UCSD-AML1 (cell line): Measurements from ENCODE around the gene RASA2.

Experiments
- DNase-seq: peaks from one replicate; lab custom pipeline; 2025; ENCODE audit not compliant: unreplicated experiment; lab: John Stamatoyannopoulos, UW

Gene RASA2, protein sequence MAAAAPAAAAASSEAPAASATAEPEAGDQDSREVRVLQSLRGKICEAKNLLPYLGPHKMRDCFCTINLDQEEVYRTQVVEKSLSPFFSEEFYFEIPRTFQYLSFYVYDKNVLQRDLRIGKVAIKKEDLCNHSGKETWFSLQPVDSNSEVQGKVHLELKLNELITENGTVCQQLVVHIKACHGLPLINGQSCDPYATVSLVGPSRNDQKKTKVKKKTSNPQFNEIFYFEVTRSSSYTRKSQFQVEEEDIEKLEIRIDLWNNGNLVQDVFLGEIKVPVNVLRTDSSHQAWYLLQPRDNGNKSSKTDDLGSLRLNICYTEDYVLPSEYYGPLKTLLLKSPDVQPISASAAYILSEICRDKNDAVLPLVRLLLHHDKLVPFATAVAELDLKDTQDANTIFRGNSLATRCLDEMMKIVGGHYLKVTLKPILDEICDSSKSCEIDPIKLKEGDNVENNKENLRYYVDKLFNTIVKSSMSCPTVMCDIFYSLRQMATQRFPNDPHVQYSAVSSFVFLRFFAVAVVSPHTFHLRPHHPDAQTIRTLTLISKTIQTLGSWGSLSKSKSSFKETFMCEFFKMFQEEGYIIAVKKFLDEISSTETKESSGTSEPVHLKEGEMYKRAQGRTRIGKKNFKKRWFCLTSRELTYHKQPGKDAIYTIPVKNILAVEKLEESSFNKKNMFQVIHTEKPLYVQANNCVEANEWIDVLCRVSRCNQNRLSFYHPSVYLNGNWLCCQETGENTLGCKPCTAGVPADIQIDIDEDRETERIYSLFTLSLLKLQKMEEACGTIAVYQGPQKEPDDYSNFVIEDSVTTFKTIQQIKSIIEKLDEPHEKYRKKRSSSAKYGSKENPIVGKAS

DNA sequence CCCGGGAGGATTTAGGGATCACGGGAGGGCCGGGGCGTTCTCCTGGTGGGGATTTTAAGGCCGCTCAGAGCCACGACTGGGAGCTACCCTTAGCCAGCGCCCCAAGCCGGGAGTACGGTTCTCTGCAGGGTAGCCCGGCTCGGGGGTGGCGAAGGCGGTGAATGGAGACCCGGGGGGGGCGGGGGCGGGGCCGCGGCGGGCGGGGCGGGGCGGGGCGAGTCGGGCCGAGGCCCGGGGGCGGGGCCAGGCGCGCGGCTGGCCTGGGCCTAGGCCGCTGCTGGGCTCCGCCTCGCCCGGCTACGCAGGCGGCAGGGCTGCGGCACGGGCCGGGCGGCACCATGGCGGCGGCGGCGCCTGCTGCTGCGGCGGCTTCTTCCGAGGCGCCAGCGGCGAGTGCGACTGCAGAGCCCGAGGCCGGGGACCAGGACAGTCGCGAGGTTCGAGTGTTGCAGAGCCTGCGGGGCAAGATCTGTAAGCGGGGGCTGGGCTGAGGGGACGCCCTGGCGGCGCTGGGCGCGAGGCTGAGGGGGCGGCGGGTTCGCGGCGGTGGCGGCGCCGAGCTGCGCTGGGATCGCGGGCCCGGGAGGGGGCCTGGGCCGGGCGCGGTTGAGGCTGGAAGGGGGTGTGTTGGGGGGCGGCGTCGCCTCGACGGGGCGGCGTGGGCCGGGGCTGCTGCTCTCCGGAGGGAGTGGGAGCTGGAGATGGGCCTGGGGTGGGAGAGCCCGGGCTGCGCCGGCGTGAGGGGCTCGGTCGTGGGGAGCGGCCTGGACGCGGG lies at the start of gene RASA2:
RASA2 (plus strand) TSS at position 282 of the 775 bp plus-strand sequence; CDS start at position 339, 57 bp downstream.
- DNase-seq = peak; percentile 82

DNA sequence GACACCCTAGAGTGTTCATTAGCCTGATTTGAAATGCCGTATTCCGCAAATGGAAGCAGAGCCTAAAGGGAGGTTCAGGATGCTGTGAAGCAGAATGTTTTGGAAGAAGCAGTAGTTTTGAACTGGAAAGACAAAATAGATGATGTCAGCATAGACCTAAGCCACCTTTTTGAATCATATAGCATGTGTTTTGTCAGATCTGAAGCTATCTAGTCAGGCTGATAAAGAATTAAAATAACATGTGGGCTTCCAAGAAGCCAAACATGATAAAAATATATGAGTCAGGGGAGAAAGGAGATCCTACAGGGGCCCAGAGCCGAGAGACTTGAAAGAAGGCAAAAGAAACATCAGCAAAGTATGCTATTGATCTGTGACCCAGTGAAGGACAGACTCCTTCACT lies 47.2 kb upstream of the RASA2 start:
- no peak for DNase-seq

DNA sequence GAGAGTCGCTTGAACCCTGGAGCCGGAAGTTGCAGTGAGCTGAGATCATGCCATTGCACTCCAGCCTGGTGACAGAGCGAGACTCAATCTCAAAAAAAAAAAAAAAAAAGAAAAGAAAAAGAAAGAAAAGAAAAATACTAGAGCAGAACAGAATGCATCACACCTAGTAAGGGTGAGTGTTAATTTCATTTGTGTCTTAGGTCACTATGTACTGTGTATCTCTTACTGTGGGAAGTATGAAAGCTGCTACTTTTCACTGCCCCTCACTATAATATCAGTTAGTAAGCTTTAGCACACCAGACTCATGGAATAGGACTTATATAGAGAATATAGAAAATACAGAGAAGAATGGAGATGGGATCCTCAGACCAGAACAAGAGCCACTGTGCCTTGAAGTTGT lies 45.9 kb upstream of the RASA2 start:
- no peak for DNase-seq

DNA sequence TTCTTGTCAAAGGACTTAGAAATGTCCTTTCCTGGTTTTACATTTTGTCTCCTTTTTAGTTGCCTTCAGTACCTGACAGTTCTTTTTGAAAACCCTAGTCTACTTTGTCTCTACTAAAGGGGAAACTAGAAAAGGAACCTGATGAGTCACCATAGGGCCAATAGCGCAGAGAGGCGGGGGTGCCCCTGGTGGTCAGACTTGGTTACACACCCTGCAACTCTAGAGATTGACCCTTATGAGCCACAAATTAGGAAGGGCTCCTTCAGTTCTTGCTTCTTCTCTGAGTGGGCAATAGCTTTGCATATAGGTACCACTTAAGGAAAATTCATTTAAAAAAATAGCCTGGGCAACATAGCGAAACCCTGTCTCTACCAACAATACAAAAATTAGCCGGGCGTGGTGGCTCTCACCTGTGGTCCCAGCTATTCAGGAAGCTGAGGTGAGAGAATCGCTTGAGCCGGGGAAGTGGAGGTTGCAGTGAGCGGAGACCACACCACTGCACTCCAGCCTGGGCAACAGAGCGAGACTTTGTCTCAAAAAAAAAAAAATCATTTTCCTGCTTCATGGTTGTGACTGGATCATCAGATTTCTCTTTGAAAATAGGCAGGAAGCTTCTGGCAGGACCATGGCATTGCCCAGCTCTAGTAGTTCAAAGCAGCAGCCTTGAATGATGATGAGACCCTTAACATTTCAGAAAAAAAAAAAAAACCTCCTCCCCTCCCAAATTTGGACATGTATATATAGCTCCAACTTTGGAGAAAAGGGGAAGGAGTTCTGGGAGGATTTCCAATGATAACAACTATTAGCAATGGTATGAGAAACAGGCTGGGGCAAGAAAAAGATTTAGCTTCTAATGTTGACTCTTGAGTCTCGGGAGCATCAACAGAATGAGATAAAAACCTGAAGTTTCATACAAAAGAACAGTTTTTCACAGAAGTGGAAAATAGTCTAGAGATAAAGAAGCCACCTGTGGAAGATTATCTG lies 45.2 kb upstream of the RASA2 start:
- peak; percentile 70 for DNase-seq

DNA sequence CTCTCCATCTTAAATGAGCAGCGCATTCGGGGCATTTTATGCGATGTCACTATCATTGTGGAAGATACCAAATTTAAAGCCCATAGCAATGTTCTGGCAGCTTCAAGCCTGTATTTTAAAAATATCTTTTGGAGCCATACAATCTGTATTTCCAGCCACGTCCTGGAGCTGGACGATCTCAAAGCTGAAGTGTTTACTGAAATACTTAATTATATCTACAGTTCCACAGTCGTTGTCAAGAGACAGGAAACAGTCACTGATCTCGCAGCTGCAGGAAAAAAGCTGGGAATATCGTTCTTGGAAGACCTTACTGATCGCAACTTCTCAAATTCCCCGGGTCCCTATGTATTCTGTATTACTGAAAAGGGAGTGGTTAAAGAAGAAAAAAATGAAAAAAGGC lies 44.4 kb upstream of the RASA2 start:
- no peak for DNase-seq

DNA sequence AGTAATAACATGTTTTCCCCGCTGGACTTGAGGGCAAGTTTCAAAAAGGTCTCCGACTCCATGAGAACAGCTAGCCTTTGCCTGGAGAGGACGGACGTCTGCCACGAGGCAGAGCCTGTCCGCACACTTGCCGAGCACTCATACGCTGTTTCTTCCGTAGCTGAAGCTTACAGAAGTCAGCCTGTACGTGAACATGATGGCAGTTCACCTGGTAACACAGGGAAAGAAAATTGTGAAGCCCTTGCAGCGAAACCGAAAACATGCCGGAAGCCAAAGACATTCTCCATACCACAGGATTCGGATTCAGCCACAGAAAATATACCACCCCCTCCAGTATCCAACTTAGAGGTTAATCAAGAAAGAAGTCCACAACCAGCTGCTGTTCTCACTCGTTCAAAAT lies 43.9 kb upstream of the RASA2 start:
- DNase-seq = no peak

DNA sequence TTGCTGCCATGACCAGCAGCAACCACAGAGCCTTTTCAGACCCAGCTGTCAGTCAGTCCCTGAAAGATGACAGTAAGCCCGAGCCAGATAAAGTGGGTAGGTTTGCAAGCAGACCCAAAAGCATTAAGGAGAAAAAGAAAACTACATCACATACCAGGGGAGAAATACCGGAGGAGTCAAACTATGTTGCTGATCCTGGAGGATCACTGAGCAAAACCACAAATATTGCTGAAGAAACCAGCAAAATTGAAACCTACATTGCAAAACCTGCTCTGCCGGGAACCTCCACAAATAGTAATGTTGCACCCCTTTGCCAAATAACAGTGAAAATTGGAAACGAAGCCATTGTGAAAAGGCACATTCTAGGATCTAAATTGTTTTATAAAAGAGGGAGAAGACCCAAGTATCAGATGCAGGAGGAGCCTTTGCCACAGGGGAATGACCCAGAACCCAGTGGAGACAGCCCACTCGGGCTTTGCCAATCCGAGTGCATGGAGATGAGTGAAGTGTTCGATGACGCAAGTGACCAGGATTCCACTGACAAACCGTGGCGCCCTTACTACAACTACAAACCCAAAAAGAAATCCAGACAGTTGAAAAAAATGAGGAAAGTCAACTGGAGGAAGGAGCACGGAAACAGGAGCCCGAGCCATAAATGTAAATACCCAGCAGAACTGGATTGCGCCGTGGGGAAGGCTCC lies 42.1 kb upstream of the RASA2 start:
- no peak for DNase-seq

- DNase-seq = no peak
Measured at GRCh38 chr3:141445990-141446389, 40.8 kb upstream of the RASA2 start.

GRCh38 chr3:141446737-141447136 lies 40.1 kb upstream of the RASA2 start:
- no peak for DNase-seq

GRCh38 chr3:141447383-141447782 lies 39.4 kb upstream of the RASA2 start:
- DNase-seq = no peak

DNA sequence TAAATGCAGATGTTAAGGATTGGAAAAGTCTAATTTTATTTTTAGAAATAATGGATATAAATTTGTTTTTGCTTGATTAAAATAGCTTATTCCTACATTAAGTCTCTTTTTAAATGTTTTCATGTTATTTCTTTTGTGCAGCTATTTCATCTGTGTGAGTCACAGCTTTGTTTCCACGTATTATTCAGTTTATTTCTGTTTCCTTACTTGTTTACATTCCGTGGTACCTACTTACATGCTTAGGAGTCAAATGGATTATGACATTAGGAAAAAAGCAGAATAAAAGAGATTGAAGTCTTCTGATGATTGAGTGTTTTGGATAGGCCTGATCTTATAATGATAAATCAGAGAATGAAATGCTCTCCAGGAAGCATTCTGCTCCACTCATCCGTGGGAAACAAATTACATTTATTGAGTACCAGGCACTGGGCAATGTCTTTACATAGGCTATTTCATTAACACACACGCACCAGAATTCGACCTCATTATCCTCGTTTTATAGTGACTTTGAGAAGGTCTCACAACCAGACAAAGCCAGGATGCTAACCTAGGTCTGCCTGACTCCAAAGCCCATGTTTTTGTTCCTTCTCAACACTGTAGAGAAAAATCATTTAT lies 38.1 kb upstream of the RASA2 start:
- no peak for DNase-seq

DNA sequence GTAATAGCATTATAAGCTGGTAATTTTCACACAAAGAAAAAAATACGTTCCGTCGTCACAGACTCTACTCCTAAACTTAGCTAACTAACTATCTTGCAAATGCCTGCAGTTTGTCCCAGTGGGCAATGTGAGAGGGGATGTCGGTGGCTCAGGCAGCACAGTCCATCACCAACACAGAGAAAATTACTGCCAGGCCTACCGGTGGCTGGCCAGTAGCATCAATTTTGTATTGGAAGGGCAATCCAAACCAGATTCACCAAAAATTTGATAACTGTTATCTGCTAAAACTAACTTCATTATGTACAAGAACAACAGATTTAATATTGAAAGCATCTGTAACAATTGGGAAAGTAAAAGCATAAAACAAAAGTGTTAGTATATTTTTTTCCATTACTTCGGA lies 37.4 kb upstream of the RASA2 start:
- no peak for DNase-seq

DNA sequence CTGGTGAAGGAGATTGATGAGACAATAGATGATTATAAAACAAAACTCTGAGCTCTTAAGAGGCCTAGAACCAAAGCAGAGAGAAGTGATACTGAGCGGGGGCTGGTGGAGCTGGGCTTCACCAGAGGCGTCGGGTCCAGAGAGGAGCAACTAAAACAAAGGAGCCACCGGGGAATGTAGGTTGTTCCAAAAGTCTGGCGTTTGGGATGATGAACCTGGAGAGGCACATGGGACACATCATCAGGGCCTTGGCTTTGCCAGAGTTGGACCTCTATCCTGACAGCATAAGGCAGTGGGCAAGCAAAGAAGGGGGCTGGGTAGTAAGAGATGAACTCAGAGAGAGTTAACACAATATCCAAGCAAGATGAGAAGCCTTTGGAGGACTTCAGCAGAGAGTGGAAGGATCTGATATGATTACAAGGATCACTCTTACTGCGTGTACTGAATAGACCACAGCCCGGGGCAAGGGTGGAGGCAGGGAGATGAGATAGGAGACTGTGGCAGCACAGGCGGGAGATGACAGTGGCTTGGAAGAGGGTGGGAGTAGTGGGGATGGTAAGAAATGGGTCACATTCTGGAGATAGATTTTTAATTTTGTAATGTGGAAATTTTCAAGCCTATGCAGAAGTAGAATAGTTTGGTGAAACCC lies 36.0 kb upstream of the RASA2 start:
- DNase-seq = no peak

- no peak for DNase-seq
Measured at GRCh38 chr3:141452045-141452444, 34.8 kb upstream of the RASA2 start.

DNA sequence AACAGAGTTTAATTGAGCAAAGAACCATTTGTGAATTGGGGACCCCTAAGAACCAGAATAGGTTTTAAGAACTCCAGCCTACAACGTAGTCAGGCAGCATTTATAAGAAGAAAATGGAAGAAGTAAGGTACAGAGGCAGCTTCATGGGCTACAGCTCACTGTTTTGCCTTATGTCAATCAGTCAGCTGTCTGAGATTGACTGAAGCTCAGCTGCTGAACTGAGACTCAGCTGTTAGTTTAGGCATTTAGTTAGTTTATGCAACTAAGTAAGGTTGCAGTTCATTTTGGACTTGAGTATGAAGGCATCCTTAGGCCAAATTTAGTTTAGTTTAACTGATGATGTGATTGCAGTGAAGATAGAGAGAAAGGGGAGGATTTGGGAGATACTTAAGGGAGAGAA lies 34.1 kb upstream of the RASA2 start:
- no peak for DNase-seq

GRCh38 chr3:141454054-141454453 lies 32.8 kb upstream of the RASA2 start:
- DNase-seq = no peak

DNA sequence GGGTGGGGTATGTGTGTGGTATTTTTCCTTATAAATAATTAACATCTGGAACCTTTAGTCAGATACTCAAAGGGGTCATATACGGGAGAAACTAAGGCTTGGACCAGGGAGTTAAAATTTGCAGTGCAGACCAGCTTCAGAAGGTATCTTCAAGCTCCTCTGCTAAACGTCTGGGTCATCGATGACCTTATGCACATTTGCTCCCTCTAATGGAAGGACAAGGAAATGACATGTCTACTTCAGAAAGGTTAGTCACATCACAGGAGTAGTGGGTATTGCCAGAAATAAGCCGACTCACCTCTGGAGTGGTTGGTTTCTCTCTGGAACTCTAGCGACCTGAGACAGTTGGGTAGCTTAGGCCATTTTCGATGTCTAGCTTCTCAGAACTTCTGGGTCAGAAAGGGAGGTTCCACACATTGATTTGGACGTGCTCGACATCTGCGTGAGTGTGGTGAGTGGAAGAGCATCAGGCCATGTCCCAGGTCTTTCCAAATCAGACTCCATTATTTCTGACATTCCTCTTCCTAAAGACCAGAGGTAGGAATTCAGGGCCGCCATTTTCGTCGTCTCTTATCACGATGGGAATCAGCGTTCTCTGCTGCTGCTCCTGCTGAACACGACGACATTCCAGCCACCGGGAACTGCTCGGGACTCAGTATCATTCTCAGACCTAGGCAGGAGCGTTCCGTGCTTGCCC lies 31.8 kb upstream of the RASA2 start:
- no peak for DNase-seq
